ENCODE results near the gene TBC1D5.
"Not testable (repeated sequence)": the region's sequence is repeated elsewhere in the genome, so short reads cannot be mapped to it uniquely, and the experiment has no call there.

Gene TBC1D5

GRCh38 chr3:17634964-17635363 lies 107.5 kb downstream of the TBC1D5 start:
- DNase-seq (ENCODE audit: insufficient read length, low spot score) (no peak), FAIRE-seq (no peak)
- TF ChIP-seq PAX5 (IDR thresholded peaks at IDR 0.05; ENCODE audit: insufficient read depth, low read length, severe bottlenecking) = no peak
- TF ChIP-seq SPI1 (IDR thresholded peaks at IDR 0.05; ENCODE audit: low read depth, low read length) = no peak
- no peak for TF ChIP-seq POLR2A (IDR thresholded peaks at IDR 0.05; ENCODE audit: low read depth, low read length)
- TF ChIP-seq POLR2AphosphoS5 (IDR thresholded peaks at IDR 0.05; ENCODE audit: low read depth, low read length) = no peak
- TF ChIP-seq POU2F2 (IDR thresholded peaks at IDR 0.05; ENCODE audit: low read depth, low read length) = no peak

- no peak for FAIRE-seq
- no peak for DNase-seq (ENCODE audit: insufficient read length, low spot score)
- TF ChIP-seq TAF1 (IDR thresholded peaks at IDR 0.05; ENCODE audit: low read depth, low read length) (no peak), POU2F2 (IDR thresholded peaks at IDR 0.05; ENCODE audit: low read depth, low read length) (no peak), SPI1 (IDR thresholded peaks at IDR 0.05; ENCODE audit: low read depth, low read length) (no peak), POLR2AphosphoS5 (IDR thresholded peaks at IDR 0.05; ENCODE audit: low read depth, low read length) (no peak), POLR2A (IDR thresholded peaks at IDR 0.05; ENCODE audit: low read depth, low read length) (no peak), PAX5 (IDR thresholded peaks at IDR 0.05; ENCODE audit: insufficient read depth, low read length, severe bottlenecking) (no peak)
These were observed 108.2 kb downstream of the TBC1D5 start for GRCh38 chr3:17634201-17634600.

- DNase-seq (ENCODE audit: insufficient read length, low spot score) (no peak), FAIRE-seq (peak; percentile 85)
These were observed 109.9 kb downstream of the TBC1D5 start for GRCh38 chr3:17632401-17633100.

GRCh38 chr3:17631609-17632008 lies 110.8 kb downstream of the TBC1D5 start:
- DNase-seq (ENCODE audit: insufficient read length, low spot score) = no peak
- TF ChIP-seq POU2F2 (IDR thresholded peaks at IDR 0.05; ENCODE audit: low read depth, low read length) (no peak), POLR2AphosphoS5 (IDR thresholded peaks at IDR 0.05; ENCODE audit: low read depth, low read length) (no peak), PAX5 (IDR thresholded peaks at IDR 0.05; ENCODE audit: insufficient read depth, low read length, severe bottlenecking) (no peak), TAF1 (IDR thresholded peaks at IDR 0.05; ENCODE audit: low read depth, low read length) (no peak), SPI1 (IDR thresholded peaks at IDR 0.05; ENCODE audit: low read depth, low read length) (no peak), POLR2A (IDR thresholded peaks at IDR 0.05; ENCODE audit: low read depth, low read length) (no peak)
- no peak for FAIRE-seq

More at GRCh38 chr3:17632401-17633100, 109.9 kb downstream of the TBC1D5 start:
- TF ChIP-seq TAF1 (IDR thresholded peaks at IDR 0.05; ENCODE audit: low read depth, low read length) (no peak), POLR2AphosphoS5 (IDR thresholded peaks at IDR 0.05; ENCODE audit: low read depth, low read length) (no peak), POU2F2 (IDR thresholded peaks at IDR 0.05; ENCODE audit: low read depth, low read length) (no peak), PAX5 (IDR thresholded peaks at IDR 0.05; ENCODE audit: insufficient read depth, low read length, severe bottlenecking) (no peak), SPI1 (IDR thresholded peaks at IDR 0.05; ENCODE audit: low read depth, low read length) (no peak), POLR2A (IDR thresholded peaks at IDR 0.05; ENCODE audit: low read depth, low read length) (no peak)

GRCh38 chr3:17629400-17629799 lies 113.0 kb downstream of the TBC1D5 start:
- DNase-seq (ENCODE audit: insufficient read length, low spot score) = no peak
- TF ChIP-seq SPI1 (IDR thresholded peaks at IDR 0.05; ENCODE audit: low read depth, low read length) (no peak), PAX5 (IDR thresholded peaks at IDR 0.05; ENCODE audit: insufficient read depth, low read length, severe bottlenecking) (no peak), TAF1 (IDR thresholded peaks at IDR 0.05; ENCODE audit: low read depth, low read length) (no peak), POLR2AphosphoS5 (IDR thresholded peaks at IDR 0.05; ENCODE audit: low read depth, low read length) (no peak), POLR2A (IDR thresholded peaks at IDR 0.05; ENCODE audit: low read depth, low read length) (no peak), POU2F2 (IDR thresholded peaks at IDR 0.05; ENCODE audit: low read depth, low read length) (no peak)
- FAIRE-seq = no peak

GRCh38 chr3:17626395-17626794 lies 116.0 kb downstream of the TBC1D5 start:
- TF ChIP-seq POLR2AphosphoS5 (IDR thresholded peaks at IDR 0.05; ENCODE audit: low read depth, low read length) (no peak), SPI1 (IDR thresholded peaks at IDR 0.05; ENCODE audit: low read depth, low read length) (peak; percentile 42; the same call in 1 of the 2 replicates)
- FAIRE-seq (no peak), DNase-seq (ENCODE audit: insufficient read length, low spot score) (no peak)

GRCh38 chr3:17625133-17625532 lies 117.3 kb downstream of the TBC1D5 start:
- TF ChIP-seq POU2F2 (IDR thresholded peaks at IDR 0.05; ENCODE audit: low read depth, low read length) (no peak), POLR2AphosphoS5 (IDR thresholded peaks at IDR 0.05; ENCODE audit: low read depth, low read length) (no peak), SPI1 (IDR thresholded peaks at IDR 0.05; ENCODE audit: low read depth, low read length) (no peak), TAF1 (IDR thresholded peaks at IDR 0.05; ENCODE audit: low read depth, low read length) (no peak), POLR2A (IDR thresholded peaks at IDR 0.05; ENCODE audit: low read depth, low read length) (no peak), PAX5 (IDR thresholded peaks at IDR 0.05; ENCODE audit: insufficient read depth, low read length, severe bottlenecking) (no peak)
- DNase-seq (ENCODE audit: insufficient read length, low spot score) (no peak), FAIRE-seq (no peak)

- FAIRE-seq (no peak), DNase-seq (ENCODE audit: insufficient read length, low spot score) (no peak)
- TF ChIP-seq POLR2AphosphoS5 (IDR thresholded peaks at IDR 0.05; ENCODE audit: low read depth, low read length) (no peak), POU2F2 (IDR thresholded peaks at IDR 0.05; ENCODE audit: low read depth, low read length) (no peak), TAF1 (IDR thresholded peaks at IDR 0.05; ENCODE audit: low read depth, low read length) (no peak), SPI1 (IDR thresholded peaks at IDR 0.05; ENCODE audit: low read depth, low read length) (no peak), POLR2A (IDR thresholded peaks at IDR 0.05; ENCODE audit: low read depth, low read length) (no peak), PAX5 (IDR thresholded peaks at IDR 0.05; ENCODE audit: insufficient read depth, low read length, severe bottlenecking) (no peak)
These were observed 119.0 kb downstream of the TBC1D5 start for GRCh38 chr3:17623464-17623863.

GRCh38 chr3:17619968-17620367 lies 122.5 kb downstream of the TBC1D5 start:
- DNase-seq (ENCODE audit: insufficient read length, low spot score) (no peak), FAIRE-seq (no peak)
- TF ChIP-seq POLR2AphosphoS5 (IDR thresholded peaks at IDR 0.05; ENCODE audit: low read depth, low read length) (no peak), POU2F2 (IDR thresholded peaks at IDR 0.05; ENCODE audit: low read depth, low read length) (no peak), POLR2A (IDR thresholded peaks at IDR 0.05; ENCODE audit: low read depth, low read length) (no peak), SPI1 (IDR thresholded peaks at IDR 0.05; ENCODE audit: low read depth, low read length) (no peak), TAF1 (IDR thresholded peaks at IDR 0.05; ENCODE audit: low read depth, low read length) (no peak), PAX5 (IDR thresholded peaks at IDR 0.05; ENCODE audit: insufficient read depth, low read length, severe bottlenecking) (no peak)

GRCh38 chr3:17613017-17613416 lies 129.4 kb downstream of the TBC1D5 start:
- not testable (repeated sequence) for DNase-seq (ENCODE audit: insufficient read length, low spot score); FAIRE-seq
